Islet of Langerhans (tissue), 1 donor: ENCODE results near the gene POT1.
A peak's percentile ranks its signal among the peaks of the same experiment; 100 is the strongest.

Experiments used
- FAIRE-seq: peaks from one replicate; lab custom pipeline; 2011; peaks lifted over from hg19 to GRCh38; lab: Jason Lieb, UNC

POT1 gene

DNA sequence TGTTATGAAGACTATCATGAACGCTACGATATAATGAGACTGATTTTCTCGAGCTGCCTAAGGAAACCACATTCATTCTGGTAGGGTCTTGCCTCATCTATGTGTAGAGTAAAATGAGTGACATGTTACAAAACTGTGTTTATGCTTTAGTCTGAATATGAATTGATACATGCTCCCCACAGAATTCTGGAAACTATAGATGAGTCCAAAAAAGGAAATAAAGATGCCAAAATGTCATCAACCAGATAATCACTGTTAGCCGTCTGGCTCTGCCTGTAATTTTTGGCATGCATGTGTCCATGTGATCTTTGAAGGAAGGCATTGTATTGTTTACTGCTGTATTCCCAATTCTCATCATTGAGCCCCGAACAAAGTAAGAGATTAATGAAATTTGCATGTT is 121.4 kb downstream of the POT1 start:
- no peak for FAIRE-seq

DNA sequence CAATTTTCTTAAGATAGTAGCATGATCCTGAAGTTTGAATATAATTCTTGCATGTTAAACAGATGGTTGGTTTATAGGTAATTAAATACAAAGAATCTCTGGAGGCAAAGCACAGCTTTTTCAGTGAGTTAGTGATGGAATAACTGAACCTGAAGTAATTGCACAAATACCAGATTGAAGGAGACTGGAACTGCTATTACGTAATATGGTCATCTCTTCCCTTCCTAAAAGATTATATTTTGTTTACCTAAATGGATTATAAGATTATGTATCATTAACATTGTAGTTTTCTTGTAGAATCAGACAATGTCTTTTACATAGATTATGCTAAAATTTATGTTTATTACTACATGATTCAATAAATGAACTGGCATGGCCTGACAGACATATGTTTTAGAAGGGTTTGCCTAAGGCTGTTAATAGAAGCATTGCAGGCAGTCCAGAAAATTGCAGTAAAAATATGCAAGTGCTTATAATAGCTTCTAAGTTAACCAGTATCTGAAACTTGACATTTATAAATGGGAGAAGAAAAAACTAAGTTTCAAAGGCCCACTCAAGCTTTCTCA is 128.2 kb downstream of the POT1 start:
- FAIRE-seq = no peak

DNA sequence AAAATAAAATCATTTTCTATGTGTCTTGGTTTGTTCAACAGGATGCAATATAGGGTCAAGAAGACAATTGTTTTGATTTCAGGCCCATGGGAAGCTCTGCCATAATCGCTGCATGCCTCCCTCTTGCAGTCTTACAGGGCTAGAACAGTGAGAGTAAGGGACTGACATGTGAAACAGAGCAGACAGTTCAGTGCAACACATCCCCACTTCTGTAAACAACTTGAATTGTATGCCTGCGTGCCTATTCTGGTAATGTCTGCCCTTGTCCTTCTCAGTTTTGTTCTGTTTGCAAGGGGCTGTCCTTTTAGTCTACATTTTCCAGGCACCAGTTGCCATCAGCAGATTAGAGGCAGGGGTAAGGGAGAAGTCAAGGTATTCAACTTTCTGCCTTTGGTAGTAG is 129.2 kb downstream of the POT1 start:
- FAIRE-seq = no peak

DNA sequence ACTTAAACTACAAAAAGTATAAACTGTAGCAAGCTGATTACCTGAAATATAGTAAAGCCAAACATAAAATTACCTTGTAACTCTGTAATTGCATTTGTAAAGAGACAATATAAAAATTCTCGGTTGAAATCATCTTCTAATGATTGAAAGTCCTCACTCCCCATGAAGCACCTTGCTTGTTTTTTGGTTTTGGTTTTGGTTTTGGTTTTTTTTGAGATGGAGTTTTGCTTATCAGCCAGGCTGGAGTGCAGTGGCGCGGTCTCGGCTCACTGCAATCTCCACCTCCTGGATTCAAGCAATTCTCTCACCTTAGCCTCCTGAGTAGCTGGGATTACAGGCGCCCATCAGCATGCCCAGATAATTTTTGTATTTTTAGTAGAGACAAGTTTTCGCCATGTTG is 130.2 kb downstream of the POT1 start:
- no peak for FAIRE-seq

DNA sequence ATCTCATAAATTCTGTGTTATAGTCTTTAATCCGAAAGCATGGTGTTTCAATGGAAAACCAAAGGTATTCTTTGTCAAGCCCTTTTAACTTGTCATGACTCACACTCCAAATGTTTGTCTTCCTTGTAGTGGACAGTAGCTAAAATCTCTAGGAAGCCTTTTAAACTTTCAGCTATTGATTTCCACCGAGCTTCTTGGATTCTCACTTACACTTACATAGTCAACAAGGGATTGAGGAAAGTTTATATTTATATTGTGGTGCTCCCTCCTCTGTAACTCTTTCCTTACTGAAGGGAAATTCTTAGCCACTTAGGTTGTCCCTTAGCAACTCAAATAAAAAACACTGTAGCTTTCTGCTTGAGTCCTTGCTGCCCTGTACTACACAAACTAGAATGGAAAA is 132.9 kb downstream of the POT1 start:
- FAIRE-seq = no peak

DNA sequence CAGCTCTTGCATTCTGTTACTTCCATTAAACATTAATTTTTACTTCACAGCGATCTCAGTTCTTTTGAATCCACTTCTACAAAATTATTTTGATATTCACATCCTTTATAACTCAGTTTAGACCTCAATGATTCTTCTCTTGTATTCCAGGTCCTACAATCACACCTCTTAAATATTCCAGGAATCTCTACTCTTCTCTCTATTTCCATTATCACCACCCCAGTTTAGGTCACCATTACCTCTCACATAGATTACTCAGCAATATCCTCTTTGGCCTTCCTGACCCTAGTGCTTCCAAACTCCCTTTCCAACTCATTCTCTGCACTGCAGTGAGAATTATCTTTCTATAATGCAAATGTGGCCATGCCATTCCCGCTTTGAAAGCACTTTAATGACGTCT is 136.9 kb downstream of the POT1 start:
- FAIRE-seq = no peak

DNA sequence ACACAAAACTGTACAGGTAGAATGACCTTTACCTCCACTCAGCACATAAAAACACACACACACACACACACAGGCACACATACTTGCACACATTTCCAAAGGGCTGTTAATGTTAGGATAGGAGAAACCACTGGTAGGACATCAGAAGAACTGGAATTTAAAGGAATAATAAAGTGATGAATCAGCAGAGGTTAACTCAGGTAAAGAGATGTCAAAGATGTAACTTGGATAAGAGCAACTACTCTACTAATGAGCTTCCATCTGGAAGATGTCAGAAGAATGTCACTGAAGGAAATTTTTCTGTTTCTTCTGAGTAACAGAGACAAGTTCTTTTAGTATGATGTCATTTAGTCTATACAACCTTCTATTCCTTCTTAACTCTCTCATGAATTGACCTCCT is 137.6 kb downstream of the POT1 start:
- no peak for FAIRE-seq

DNA sequence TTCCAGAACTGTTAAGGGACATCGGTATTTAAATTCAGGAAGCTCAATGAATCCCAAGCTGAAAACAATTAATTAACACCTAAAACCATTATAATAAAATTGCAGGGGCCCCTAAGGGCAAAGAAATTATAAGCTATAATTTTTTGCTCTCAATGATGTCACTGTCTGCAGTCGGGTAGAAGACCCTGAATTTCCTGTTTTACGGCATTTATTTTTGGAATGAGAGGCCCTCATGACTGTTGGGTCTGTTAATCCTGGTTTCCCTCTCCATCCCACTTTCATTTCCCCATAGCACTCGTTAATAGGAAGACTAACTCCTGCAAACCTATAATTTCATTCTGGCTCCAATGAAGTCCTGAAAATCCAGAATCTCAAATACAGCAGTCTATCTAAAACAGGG is 138.2 kb downstream of the POT1 start:
- FAIRE-seq = no peak

DNA sequence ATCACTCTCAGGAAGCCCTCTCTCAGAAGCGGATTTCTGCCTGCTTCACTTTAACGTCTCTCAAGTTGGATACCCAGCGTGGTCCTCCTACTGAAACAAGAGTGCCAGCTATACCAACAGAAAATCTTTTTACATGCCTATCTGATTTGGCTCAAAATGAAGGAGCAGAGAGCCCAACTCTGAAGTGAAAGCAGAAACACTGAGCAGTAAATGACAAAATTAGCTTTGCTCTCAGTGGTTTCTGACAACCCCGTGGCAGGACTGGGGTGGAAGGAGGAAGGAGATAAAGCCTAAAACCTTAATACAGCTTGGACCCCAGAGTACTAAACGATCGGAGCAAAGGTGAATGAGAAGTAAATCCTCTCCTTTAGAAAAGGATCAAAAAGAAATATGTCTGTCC is 139.0 kb downstream of the POT1 start:
- FAIRE-seq = no peak

DNA sequence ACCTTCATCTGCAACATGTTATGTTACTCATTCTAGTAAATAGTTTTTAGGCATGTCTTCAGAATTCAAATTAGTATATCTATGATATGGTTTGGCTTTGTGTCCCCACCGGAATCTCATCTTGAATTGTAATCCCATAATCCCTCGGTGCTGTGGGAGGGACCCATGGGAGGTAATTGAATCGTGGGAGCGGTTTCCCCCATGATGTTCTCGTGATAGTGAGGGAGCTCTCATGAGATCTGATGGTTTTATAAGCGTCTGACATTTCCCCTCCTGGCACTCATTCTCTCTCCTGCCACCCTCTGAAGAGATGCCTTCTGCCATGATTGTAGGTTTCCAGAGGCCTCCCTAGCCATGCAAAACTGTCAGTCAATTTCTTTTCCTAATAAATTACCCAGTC is 143.6 kb downstream of the POT1 start:
- FAIRE-seq = no peak

DNA sequence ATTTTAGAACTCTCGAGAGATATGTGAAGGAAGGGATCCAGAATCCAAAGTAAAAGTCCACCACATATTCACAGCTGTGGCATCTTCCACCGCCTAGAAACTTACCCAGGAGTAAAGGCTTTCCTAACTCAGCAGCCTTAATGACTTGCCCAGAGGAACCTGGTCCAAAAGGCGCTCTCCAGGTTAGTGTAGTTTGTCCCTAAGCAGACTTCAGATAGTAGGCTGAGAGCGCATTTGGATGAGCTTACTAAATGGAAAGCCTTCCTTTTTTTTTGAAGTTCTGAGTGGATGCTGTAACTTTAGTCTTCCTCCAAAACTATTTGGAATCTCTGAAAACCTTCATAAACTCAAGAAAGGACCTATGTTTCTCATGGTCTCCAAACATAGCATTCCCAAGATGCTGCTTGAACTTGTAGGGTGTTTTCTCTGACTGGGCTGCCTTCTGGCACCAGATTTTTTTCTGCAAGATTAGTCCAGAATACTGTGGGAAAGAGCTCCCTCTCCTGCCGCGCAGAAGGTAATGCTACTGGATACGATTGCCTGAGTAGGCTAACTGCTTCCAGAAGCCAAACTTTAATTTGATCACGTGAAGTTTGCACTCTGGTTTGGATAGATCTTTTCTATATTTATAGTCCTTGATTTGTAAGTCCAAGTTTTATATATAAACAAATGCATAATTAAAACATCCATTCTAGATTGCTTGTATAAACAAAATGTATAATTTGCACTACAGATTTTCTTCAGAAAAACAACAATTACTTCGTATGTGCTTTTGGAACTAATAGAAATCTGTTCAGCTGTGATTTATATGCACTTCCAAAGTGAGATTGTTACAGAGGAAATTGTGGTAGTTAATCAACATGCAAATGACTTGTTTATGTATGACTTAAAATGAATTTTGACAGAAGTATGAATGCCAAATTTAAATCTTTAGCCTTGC is 144.5 kb downstream of the POT1 start:
- FAIRE-seq = peak; percentile 94

DNA sequence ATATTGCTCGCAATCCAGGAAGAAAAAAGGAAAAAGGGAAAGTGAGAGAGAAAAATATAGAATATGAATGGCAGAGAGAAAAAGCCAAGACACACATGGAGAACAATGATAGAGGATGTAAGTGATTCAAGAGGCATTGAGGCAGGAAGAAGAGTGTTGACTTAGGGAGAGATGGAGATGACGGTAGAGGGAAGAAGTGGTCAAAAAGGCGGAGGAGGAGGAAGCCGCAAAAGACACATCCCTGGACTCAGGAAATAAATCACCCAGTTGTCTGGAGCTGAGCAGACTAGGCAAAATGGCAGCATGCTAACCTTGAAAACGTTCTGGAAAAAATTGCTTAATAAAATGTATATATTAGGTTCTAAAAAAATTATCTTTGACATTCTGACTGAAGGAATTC is 146.4 kb downstream of the POT1 start:
- FAIRE-seq = no peak

DNA sequence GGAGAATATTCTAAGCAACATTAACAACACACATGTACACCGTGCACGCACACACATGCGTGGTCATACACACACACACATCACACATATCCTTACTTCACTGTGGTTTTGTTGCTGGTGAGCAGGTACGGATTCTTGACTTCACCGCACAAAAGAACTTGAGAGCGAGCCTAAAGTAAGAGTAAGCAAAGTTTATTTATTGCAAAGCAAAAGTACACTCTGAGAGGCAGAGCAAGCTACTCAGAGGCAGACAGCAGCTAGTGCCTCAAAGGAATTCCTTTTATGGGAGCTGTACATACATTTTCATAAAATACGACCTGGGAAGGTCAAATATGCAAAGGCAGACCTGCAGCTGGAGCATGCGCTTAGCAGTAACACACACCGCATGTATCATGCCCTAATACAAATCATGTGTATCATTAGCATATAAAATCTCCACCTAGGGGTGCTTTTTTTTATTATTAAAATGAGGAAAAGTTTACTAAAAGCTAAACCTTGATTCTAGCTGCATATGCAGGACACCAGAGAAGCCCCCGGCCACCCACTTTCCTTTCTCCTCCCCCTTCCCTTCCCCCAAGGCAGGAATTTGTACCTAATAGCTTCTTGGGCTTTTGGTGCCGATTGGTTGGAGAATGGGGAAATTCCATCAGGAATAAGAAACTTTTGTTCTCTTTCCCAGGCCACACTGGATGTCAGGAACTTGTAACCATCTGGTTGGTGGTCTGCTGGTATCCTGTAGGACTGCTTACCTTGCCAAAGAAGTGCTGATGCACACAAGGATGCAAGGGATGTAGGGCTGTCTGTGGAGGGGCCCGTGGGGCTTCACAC is 147.5 kb downstream of the POT1 start:
- no peak for FAIRE-seq

DNA sequence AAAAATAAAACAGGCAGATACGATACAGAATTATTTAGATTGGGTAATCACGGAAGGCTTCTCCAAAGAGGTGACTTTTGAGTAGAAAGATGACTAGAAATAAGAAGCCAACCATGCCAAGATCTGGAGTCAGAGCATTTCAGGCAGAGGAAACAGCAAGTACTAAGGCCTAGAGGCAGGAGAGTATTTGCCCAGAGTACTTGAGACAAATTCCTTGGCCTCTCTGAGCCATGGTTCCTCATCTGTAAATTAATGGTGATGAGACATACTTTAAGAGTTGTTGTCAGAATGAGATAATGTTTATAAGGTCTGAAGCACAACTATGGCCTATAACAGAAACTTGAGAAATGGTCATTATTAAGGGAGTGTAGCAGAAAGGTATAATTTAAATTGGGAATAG is 148.2 kb downstream of the POT1 start:
- no peak for FAIRE-seq

DNA sequence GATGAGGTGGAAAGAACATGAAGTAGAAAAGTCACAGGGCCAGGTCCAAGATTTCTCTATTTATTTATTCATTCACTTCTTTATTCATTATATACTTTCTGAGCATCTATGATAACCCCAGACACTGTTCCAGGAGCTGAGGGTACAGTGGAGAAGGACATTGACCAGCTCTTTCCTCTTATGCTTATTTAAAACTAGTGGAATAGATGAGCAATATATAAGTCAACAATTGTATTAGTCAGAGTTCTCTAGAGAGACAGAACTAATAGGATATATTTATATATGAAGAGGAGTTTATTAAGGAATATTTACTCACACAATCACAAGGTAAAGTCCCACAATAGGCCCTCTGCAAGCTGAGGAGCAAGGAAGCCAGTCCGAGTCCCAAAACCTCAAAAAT is 149.0 kb downstream of the POT1 start:
- FAIRE-seq = no peak

DNA sequence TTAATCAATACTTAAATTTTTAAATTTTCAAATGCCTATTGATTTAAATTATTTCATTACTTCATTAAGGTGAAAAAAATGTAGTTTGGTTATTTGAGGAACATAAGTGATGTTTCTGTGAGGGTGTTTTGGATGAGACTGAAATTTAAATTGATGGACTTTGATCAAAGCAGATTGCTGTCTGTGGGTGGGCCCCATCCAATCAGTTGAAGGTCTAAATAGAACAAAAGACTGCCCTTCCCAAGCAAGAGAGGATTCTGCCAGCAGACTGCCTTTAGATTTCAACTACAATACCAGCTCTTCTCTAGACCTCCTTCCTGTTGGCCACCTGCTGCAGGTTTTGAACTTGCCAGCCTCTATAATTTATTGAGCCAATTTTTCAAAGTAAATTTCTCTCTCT is 149.6 kb downstream of the POT1 start:
- no peak for FAIRE-seq

DNA sequence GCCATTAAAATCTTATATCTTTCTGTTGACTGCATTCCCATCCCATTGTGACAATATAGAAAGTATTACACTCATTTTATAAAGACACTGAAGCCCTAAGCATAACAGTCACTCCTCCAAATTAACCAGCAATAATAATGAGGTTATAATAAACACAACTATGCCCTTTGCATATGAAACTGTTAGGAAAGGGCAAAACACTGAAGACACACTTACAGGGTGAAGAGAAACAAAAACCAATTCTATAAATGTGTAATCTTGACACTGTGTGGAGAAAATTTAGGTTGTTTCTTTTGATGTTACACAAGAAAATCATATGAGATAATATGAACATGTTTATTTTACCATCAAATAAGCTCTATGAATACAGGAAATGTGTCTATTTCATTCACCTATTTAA is 150.0 kb downstream of the POT1 start:
- FAIRE-seq = peak; percentile 36

DNA sequence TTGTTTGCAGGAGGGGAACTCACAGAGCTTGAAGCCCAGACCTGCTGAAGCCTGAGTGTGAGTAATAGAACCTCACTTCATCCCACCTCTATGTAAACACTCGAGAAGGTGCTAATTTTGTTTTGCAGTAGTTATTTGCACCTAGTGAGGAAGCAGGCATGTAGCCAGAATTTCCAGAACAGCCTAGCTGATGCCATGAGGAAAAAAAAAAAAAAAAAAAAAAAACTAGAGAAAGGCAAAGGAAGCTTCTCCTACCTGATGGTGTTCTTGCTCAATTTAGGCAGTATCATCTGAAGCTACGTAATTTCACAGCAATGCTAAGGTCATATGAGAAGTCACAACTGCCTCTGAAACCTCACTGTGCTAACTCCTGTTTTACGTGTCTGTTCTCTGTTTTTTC is 150.4 kb downstream of the POT1 start:
- FAIRE-seq = no peak

DNA sequence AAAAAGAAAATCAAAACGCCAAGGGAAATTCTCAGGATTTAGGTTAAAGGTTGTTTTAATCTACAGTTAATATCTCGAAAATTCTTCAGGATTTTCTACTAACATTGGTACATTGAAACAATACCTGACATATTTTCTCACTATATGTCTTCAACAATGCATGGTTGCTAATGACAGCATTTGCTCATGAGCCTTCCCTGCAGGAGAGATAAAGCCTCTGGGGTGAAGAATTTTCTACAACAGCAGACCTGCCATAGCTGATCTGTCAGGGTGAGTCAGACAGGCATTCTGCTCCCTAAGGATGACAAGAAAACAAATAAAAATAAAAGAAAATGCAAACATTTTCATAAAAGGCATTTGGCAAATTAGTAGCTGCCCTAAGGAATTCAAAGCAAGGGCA is 152.4 kb downstream of the POT1 start:
- no peak for FAIRE-seq

DNA sequence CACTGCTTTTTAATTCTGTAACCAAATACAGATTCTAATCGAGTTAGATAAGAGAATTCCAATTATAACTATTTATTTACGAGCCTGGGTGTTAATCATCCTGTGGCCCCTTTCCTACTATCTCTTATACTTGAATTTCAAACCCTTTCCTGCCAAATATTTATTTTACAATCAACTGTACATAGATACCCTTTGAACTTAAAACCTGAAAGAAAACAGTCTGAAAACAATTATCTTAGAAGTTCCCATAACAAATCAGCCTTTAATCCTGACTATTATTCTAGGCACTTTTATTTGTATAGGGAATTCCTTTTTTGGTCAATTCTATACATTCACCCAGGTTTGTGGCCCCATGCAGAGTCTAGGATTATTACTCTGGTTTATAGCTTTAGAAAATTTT is 153.5 kb downstream of the POT1 start:
- FAIRE-seq = no peak

DNA sequence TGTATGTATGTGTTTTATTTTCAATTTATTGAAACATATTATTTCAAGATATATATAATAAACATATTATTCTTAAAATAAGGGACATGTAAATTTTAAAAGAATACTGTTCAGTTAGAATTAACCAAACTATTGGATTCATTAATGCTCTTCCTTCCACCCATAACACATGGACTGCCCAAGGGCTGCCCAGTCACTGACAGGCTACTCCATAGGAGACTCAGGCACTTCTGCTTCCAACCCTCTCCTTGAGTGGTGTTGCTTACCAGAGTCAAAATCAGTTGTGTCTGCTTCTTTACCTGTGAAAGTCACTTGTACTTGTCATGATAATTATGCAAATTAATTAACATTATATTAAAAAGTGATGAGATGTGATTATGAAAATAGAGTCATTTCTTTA is 154.2 kb downstream of the POT1 start:
- no peak for FAIRE-seq

DNA sequence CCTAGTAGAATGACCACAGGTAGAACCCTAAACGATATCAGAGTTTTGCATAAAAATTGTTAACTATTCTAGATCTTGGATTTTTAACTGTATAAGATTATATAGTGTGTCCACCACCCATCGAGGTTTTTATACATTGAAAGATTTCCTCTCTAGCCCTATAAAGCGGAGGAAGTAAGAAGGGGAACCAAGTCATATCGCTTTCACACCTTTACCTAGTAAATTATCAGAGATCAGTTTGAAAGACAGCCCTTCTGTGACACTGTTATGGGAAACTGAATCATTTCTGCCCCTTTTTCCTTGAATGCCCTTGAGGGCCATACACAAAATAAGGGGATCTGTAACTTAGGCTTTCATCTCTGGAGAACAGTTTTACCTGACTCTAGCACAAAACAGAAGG is 155.7 kb downstream of the POT1 start:
- FAIRE-seq = no peak

DNA sequence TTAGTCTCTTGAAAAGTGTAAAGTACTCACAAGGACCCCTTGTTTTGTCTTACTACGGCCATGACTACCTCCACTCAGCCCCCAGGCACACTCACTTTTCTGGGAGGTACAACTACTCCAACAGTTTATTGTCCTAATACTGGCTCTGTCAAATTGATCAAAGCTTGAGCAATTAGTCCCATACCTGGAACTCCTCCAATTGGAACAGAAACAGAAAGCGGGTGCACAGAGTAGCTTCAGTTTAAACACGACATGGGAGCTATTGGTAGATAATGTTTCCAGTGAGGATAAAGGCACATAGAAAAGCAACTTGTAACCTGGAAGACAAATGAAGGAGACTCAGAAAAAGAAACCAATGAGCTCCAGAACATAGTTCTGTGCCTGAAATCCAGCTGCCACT is 156.3 kb downstream of the POT1 start:
- FAIRE-seq = no peak
